ENCODE results near the gene TP53INP2. TPM values are rescaled to one million over a fixed set of nuclear protein-coding genes. Genes with fewer than 3 reads are reported as not detected.

Gene TP53INP2
- total and polyA plus RNA-seq, 2 of the 13 experiments (the other 11 are each of a cell fraction or from before 2014, with no cell fraction given): 5.2 to 18.8 TPM

DNA sequence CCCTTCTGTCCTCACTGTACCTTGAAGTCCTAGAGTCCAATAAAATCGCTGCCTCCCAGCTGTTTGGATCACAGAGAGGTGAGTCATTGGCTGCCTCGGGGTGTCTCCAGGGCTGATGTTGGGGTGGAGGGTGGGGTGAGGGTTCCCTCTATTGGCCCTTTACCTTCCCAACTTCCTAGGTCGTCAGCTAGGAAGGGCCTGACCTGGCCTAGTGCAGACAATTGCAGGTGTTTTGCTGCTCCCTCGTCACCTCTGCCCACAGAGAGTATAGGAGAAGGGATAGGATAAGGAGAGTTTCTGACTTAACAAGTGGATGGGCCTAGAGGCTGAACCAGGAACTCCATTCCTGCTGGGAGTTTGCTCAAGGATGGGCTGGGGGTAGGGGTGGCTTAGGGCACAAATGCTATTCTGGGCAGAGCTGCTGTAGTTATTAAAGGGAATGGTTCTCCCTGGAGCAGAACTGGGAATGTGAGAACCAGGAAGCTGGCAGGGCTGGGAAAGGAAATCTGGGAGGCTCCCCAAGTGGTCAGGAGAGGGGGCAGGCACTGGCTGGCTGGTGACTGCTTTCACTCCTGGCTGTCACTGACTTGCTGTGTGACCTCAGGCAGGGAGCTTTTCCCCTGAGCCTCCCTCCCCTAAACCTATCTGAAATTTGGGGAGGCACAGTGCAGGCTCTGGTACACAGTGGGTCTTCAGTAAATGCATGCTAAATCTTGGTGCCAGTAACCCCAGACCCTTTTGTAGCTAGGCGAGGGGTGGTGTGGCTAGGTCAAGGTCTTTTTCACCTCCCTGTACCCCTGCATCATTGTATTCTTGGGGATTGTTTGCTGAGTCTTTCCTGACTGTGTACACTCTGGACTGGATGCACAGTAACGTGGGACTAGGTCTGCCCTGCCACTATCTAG, 1.5 kb downstream of the TP53INP2 start (continued):
- TF ChIP-seq, protein P1, sequence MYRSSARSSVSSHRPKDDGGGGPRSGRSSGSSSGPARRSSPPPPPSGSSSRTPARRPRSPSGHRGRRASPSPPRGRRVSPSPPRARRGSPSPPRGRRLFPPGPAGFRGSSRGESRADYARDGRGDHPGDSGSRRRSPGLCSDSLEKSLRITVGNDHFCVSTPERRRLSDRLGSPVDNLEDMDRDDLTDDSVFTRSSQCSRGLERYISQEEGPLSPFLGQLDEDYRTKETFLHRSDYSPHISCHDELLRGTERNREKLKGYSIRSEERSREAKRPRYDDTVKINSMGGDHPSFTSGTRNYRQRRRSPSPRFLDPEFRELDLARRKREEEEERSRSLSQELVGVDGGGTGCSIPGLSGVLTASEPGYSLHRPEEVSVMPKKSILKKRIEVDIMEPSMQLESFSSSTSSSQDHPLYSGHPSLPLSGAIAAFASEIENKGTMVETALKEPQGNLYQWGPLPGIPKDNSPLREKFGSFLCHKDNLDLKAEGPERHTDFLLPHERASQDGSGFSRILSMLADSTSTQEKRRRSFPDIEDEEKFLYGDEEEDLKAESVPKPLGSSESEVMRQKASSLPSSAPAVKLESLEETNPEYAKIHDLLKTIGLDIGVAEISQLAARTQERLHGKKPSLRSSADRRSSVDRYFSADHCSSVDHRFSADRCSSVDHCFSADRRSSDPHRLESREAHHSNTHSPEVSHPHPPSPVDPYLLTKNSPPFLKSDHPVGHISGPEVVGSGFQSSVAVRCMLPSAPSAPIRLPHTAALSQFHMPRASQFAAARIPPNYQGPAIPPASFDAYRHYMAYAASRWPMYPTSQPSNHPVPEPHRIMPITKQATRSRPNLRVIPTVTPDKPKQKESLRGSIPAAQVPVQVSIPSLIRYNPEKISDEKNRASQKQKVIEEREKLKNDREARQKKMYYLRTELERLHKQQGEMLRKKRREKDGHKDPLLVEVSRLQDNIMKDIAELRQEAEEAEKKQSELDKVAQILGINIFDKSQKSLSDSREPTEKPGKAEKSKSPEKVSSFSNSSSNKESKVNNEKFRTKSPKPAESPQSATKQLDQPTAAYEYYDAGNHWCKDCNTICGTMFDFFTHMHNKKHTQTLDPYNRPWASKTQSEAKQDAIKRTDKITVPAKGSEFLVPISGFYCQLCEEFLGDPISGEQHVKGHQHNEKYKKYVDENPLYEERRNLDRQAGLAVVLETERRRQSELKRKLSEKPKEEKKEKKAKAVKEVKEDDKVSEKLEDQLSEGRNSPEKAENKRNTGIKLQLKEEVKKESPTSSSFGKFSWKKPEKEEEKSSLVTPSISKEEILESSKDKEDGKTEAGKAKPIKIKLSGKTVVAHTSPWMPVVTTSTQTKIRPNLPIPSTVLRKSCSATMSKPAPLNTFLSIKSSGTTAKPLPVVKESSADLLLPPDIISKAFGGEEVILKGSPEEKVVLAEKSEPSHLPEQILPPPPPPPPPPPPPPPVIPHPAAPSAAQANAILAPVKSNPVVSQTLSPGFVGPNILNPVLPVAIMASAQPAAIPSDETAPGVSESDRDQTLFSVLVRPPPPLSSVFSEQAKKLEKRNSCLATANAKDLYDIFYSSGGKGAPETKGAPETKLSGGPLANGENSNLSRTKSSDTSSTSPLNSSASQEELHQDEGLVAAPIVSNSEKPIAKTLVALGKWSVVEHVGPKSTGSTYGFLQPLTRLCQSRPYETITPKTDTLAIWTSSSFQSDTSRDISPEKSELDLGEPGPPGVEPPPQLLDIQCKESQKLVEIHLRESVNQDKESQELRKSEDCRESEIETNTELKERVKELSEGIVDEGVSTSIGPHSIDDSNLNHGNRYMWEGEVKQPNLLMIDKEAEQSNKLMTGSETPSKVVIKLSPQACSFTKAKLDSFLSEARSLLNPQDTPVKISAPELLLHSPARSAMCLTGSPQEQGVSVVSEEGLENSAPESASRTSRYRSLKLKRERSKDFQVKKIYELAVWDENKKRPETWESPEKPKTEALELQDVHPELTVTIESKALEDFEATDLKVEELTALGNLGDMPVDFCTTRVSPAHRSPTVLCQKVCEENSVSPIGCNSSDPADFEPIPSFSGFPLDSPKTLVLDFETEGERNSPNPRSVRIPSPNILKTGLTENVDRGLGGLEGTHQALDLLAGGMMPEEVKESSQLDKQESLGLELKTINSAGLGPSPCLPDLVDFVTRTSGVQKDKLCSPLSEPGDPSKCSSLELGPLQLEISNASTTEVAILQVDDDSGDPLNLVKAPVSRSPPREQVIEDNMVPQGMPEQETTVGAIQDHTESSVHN (CRISPR knock-in tag; IDR thresholded peaks at IDR 0.05): no peak
- TF ChIP-seq NCOA2 (CRISPR knock-in tag; IDR thresholded peaks at IDR 0.05) (peak; percentile 8; the same call in 1 of the 2 replicates), ZNF44 (CRISPR knock-in tag; IDR thresholded peaks at IDR 0.05) (no peak), ZSCAN21 (CRISPR knock-in tag; IDR thresholded peaks at IDR 0.05; ENCODE audit: borderline replicate concordance) (0 out of 2 replicates have a peak, but pooled peaks have one; percentile 41), ZNF7 (CRISPR knock-in tag; IDR thresholded peaks at IDR 0.05) (no peak), MEF2D (CRISPR knock-in tag; IDR thresholded peaks at IDR 0.05) (no peak), KMT2B (CRISPR knock-in tag; IDR thresholded peaks at IDR 0.05) (no peak), KDM5A (IDR thresholded peaks at IDR 0.05; ENCODE audit: borderline replicate concordance, low read length) (no peak), HOXA9 (CRISPR knock-in tag; IDR thresholded peaks at IDR 0.05; ENCODE audit: borderline replicate concordance) (no peak), EED (CRISPR knock-in tag; IDR thresholded peaks at IDR 0.05) (peak; percentile 89; the same call in 1 of the 2 replicates)
- TF ChIP-seq, protein P2, sequence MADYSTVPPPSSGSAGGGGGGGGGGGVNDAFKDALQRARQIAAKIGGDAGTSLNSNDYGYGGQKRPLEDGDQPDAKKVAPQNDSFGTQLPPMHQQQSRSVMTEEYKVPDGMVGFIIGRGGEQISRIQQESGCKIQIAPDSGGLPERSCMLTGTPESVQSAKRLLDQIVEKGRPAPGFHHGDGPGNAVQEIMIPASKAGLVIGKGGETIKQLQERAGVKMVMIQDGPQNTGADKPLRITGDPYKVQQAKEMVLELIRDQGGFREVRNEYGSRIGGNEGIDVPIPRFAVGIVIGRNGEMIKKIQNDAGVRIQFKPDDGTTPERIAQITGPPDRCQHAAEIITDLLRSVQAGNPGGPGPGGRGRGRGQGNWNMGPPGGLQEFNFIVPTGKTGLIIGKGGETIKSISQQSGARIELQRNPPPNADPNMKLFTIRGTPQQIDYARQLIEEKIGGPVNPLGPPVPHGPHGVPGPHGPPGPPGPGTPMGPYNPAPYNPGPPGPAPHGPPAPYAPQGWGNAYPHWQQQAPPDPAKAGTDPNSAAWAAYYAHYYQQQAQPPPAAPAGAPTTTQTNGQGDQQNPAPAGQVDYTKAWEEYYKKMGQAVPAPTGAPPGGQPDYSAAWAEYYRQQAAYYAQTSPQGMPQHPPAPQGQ (CRISPR knock-in tag; IDR thresholded peaks at IDR 0.05; ENCODE audit: borderline replicate concordance): peak; percentile 10; the same call in 1 of the 2 replicates
- TF ChIP-seq, protein P3, sequence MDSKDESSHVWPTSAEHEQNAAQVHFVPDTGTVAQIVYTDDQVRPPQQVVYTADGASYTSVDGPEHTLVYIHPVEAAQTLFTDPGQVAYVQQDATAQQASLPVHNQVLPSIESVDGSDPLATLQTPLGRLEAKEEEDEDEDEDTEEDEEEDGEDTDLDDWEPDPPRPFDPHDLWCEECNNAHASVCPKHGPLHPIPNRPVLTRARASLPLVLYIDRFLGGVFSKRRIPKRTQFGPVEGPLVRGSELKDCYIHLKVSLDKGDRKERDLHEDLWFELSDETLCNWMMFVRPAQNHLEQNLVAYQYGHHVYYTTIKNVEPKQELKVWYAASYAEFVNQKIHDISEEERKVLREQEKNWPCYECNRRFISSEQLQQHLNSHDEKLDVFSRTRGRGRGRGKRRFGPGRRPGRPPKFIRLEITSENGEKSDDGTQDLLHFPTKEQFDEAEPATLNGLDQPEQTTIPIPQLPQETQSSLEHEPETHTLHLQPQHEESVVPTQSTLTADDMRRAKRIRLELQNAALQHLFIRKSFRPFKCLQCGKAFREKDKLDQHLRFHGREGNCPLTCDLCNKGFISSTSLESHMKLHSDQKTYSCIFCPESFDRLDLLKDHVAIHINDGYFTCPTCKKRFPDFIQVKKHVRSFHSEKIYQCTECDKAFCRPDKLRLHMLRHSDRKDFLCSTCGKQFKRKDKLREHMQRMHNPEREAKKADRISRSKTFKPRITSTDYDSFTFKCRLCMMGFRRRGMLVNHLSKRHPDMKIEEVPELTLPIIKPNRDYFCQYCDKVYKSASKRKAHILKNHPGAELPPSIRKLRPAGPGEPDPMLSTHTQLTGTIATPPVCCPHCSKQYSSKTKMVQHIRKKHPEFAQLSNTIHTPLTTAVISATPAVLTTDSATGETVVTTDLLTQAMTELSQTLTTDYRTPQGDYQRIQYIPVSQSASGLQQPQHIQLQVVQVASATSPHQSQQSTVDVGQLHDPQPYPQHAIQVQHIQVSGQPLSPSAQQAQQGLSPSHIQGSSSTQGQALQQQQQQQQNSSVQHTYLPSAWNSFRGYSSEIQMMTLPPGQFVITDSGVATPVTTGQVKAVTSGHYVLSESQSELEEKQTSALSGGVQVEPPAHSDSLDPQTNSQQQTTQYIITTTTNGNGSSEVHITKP (CRISPR knock-in tag; IDR thresholded peaks at IDR 0.05; ENCODE audit: low read depth): 0 out of 2 replicates have a peak, but pooled peaks have one; percentile 8
